Testis (tissue), 3 donors: ENCODE measurements around the gene HEBP1. TPM values are rescaled to one million over a fixed set of nuclear protein-coding genes. Genes with fewer than 3 reads are reported as not detected.

ENCODE experiments used
- DNase-seq: peaks from one replicate; pipeline ENCODE4 v3.0.0-alpha.2; 2019
- H3K27ac ChIP-seq, 2 donors: fragments of 200-600 bp; sonication (generic); one replicate each; pipeline ENCODE4 v1.5.1; 2019
- H3K27me3 ChIP-seq: fragments of 200-600 bp; sonication (generic); one replicate; pipeline ENCODE4 v1.5.1; 2019
- H3K36me3 ChIP-seq: fragments of 200-600 bp; sonication (generic); one replicate; pipeline ENCODE4 v1.5.1; 2017; ENCODE audit warnings: low read depth; ENCODE audit errors: missing control alignments
- H3K4me1 ChIP-seq: fragments of 200-600 bp; sonication (generic); one replicate; pipeline ENCODE4 v1.5.1; 2019
- H3K4me3 ChIP-seq, 2 donors: fragments of 200-600 bp; sonication (generic); one replicate each; pipeline ENCODE4 v1.5.1; 2017 to 2019
- H3K9me3 ChIP-seq: fragments of 200-600 bp; sonication (generic); one replicate; pipeline ENCODE4 v1.5.1; 2017
- POLR2A ChIP-seq: fragments of 450-650 bp; IDR thresholded peaks from one replicate; pipeline ENCODE4 v1.6.1; 2017; ENCODE audit warnings: antibody characterized with exemption, mild to moderate bottlenecking, moderate library complexity
- WGBS, 2 donors: methylation state at CpG; one replicate each; pipeline ENCODE4 v1.1.5; 2018; 5-methylcytosine and 5-hydroxymethylcytosine counted together
- intact Hi-C: fragments of 100-400 bp; cut with DNase I; formaldehyde crosslinking; loops from one replicate; pipeline ENCODE4 v1.15.1; 2023; ENCODE audit warnings: low total_unique reads
- polyA plus RNA-seq: library from polyadenylated mRNA; stranded (reverse); fragments of 350-450 nt; fragmentation: Illumina TruSeq; extraction: RNeasy Lipid Tissue Mini Kit (QIAGEN cat#74804); gene quantifications from one replicate; pipeline ENCODE4 v1.2.3, GENCODE V29; 2014; ENCODE audit warnings: low read depth, low replicate concordance; ENCODE audit not compliant: insufficient read depth
- total RNA-seq, 2 donors: library from RNA; depleted of rRNA; stranded (reverse); fragments of >200 nt; gene quantifications; one replicate each; pipeline ENCODE4 v1.2.3, GENCODE V29; 2016
- TF ChIP-seq, protein P1 (sequence below), 3 experiments: fragments of 450-650 bp in 2 of 3; fragments of 200-600 bp in 1 of 3; sonication (generic) in 1 of 3; IDR thresholded peaks; one replicate each; pipeline ENCODE4 v1.5.1; 2016 to 2019; ENCODE audit warnings: antibody characterized with exemption in 3 of 3, mild to moderate bottlenecking in 2 of 3, moderate library complexity in 1 of 3

HEBP1 gene
- total and polyA plus RNA-seq, 3 donors from 2014 or later, result 48.7 to 57.3 (median 55.6) TPM

DNA sequence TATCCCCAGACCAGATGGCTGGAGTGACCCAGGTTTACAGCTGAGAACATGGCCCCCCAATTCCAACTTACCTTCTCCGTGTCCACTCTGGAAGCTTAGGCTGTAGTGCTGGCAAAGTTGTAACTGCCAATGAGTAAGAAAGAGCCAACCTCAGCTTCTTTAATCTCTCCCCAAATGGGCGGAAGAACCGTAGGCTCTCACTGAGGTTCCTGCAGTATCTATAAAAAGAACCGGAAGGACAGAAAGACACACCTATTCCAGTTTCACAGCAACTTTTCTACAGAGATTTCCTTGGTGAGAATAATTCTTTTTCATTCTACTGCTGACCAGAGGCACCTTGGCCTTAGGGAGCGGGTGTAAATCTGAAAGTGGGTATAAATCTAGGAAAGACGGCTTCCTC is 48.0 kb downstream of the HEBP1 start, which contains the start of gene GPRC5D:
Gene GPRC5D (minus strand): TSS at position 135 of the 400 bp plus-strand sequence. CDS start 1,786 bp downstream, outside the sequence.
- TF ChIP-seq, protein P1, sequence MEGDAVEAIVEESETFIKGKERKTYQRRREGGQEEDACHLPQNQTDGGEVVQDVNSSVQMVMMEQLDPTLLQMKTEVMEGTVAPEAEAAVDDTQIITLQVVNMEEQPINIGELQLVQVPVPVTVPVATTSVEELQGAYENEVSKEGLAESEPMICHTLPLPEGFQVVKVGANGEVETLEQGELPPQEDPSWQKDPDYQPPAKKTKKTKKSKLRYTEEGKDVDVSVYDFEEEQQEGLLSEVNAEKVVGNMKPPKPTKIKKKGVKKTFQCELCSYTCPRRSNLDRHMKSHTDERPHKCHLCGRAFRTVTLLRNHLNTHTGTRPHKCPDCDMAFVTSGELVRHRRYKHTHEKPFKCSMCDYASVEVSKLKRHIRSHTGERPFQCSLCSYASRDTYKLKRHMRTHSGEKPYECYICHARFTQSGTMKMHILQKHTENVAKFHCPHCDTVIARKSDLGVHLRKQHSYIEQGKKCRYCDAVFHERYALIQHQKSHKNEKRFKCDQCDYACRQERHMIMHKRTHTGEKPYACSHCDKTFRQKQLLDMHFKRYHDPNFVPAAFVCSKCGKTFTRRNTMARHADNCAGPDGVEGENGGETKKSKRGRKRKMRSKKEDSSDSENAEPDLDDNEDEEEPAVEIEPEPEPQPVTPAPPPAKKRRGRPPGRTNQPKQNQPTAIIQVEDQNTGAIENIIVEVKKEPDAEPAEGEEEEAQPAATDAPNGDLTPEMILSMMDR (IDR thresholded peaks at IDR 0.05), result no peak
- TF ChIP-seq POLR2A, result no peak
- DNase-seq, result no peak
- H3K36me3 ChIP-seq, result no peaks in the 10 kb centered on the region
- no peaks in the 10 kb centered on the region for H3K4me1 ChIP-seq
- 91 to 95% methylated on average over 6 of the region's 6 CpGs for WGBS, 2 donors
- intact Hi-C loops, result no loop called here
- no peaks in the 10 kb centered on the region for H3K9me3 ChIP-seq
- H3K4me3 ChIP-seq, result no peak within 1 kb of the TSS
- no peaks in the 10 kb centered on the region for H3K27me3 ChIP-seq
- no peak within 1 kb of the TSS for H3K27ac ChIP-seq

GRCh38 chr12:12951504-12951903 is 48.6 kb downstream of the HEBP1 start:
- no peak overlapping the region for H3K4me3 ChIP-seq
- no peaks in the 10 kb centered on the region for H3K27me3 ChIP-seq
- H3K27ac ChIP-seq, result no peak overlapping the region
- TF ChIP-seq, protein P1 (IDR thresholded peaks at IDR 0.05), result no peak
- no peak for TF ChIP-seq POLR2A
- no peaks in the 10 kb centered on the region for H3K9me3 ChIP-seq
- no peaks in the 10 kb centered on the region for H3K36me3 ChIP-seq
- intact Hi-C loops, result no loop called here
- H3K4me1 ChIP-seq, result no peaks in the 10 kb centered on the region
- no peak for DNase-seq
- WGBS, 2 donors, result 92 to 93% methylated on average over 1 of the region's 1 CpG

GRCh38 chr12:12947902-12948301 is 52.2 kb downstream of the HEBP1 start:
- WGBS, 2 donors, result 94 to 96% methylated on average over 4 of the region's 4 CpGs
- Histone ChIP-seq H3K4me1 (no peaks in the 10 kb centered on the region), H3K4me3 (no peak overlapping the region), H3K27me3 (no peaks in the 10 kb centered on the region), H3K27ac (no peak overlapping the region), H3K36me3 (no peaks in the 10 kb centered on the region), H3K9me3 (no peaks in the 10 kb centered on the region)
- TF ChIP-seq, protein P1 (IDR thresholded peaks at IDR 0.05), result no peak
- no peak for TF ChIP-seq POLR2A
- intact Hi-C loops, result no loop called here
- DNase-seq, result no peak

- Histone ChIP-seq H3K27ac (no peak overlapping the region), H3K9me3 (no peaks in the 10 kb centered on the region), H3K4me1 (no peaks in the 10 kb centered on the region), H3K27me3 (no peaks in the 10 kb centered on the region), H3K4me3 (no peak overlapping the region), H3K36me3 (no peaks in the 10 kb centered on the region)
- WGBS, 2 donors, result 78 to 79% methylated on average over 7 of the region's 7 CpGs
- DNase-seq, result no peak
- TF ChIP-seq POLR2A, result no peak
- TF ChIP-seq, protein P1 (IDR thresholded peaks at IDR 0.05), result no peak
- intact Hi-C loops, result no loop called here
These were observed 53.2 kb downstream of the HEBP1 start for GRCh38 chr12:12946686-12947355.

- Histone ChIP-seq H3K4me1 (no peaks in the 10 kb centered on the region), H3K27me3 (no peaks in the 10 kb centered on the region), H3K4me3 (no peak overlapping the region), H3K9me3 (no peaks in the 10 kb centered on the region), H3K27ac (no peak overlapping the region), H3K36me3 (no peaks in the 10 kb centered on the region)
- no peak for DNase-seq
- intact Hi-C loops, result no loop called here
- TF ChIP-seq POLR2A, result no peak
- TF ChIP-seq, protein P1 (IDR thresholded peaks at IDR 0.05), result no peak
These were observed 54.5 kb downstream of the HEBP1 start for GRCh38 chr12:12945591-12945990.
